Stimulated activated CD8-positive, alpha-beta memory T cell treated with anti-CD3 and anti-CD28 coated beads, Interleukin-2, amount 100 ng/mL, for 1 hour (primary cell): ENCODE measurements around the gene SELENOS.

Source experiments
- DNase-seq, 2 donors: peaks; one replicate each; pipeline ENCODE4 v3.0.0-alpha.2; 2020; ENCODE audit warnings: low read depth in 2 of 2

Gene SELENOS

DNA sequence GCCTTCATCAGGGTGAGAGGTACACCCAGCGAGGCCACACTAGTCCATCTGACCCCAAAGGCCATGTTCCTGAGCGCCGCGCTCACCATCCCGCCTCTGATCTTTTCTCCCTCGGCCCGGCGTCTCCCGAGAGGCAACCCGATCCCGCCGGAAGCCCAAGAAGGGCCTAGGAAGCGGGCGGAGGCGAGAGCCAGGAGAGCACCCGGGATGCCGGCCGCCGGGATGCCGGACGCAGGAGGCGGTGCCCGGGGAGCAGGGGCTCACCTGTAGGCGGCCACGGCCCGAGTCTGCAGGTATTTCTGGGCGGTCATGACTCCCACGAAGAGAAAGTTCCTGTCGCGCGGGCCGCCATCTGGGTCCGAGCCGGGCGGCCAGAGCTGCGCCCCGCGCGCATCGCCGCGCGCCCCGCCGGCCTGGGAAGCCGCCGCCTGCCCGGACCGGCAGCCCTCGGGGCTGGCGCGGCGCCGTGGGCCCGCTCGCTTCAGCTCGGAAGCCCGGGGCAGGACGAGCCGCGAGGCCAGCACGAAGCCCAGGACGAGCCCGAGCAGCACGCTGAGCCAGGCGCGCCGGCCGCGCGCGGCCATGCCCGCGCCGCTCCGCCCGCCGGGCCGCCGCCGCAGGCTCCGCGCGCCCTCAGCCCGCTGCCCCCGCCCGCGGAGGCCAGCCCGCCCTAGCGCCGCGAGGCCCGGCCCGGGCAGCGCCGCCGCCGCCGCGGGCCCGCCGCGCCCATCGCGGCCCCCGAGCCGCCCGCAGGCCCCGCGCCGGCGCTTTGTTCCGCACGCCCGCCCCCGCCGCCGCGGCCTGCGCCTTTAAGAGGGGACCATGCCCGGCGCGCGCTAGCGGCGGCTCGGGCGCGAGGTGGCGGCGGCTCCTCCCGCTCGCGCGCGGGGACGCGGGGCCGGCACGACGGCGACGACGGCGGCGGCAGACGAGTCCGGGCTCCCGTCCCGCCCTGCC is 26.1 kb downstream of the SELENOS start:
- DNase-seq = no peak

DNA sequence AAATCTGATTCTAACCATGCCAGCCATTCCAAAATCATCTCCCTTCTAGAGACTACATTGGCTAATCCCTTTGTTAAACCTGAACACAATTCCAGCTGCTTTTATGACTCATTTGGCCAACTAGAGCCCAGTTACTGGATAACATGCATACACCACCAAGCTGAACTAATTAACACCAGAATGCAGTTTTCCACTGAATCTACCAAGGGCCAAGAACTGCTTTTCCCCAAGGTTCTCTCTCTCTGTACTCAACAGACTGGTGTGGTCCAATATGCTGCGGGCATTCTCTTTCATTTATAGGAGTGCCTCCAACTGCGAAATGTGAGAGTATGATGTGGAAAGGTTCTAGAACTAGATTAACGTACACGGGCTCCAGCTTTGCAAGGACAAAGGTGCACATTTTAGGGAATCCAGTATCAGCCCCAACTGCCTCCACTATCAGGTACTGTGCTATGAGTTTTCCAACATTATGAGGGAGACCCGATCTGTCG is 26.9 kb downstream of the SELENOS start:
- no peak for DNase-seq

DNA sequence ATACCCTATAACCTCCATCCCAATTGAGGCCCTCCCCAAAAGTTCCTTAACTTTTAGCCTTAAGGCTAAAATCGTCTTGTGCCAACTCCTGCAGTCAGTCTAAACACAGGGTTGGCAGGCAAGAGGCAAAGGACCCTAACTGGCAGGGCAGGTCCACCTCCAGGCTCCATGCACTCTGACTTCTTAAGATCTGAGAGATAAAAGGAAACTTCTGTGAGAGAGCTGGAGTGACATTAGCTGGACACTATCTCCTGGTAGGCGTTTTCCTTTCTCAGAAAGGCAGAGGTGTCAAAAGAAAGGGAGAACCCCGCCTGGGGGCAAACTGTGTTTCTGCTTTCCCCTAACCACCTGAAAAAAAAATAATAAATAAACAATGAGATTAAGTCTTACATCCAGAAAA is 29.0 kb downstream of the SELENOS start:
- DNase-seq = no peak

DNA sequence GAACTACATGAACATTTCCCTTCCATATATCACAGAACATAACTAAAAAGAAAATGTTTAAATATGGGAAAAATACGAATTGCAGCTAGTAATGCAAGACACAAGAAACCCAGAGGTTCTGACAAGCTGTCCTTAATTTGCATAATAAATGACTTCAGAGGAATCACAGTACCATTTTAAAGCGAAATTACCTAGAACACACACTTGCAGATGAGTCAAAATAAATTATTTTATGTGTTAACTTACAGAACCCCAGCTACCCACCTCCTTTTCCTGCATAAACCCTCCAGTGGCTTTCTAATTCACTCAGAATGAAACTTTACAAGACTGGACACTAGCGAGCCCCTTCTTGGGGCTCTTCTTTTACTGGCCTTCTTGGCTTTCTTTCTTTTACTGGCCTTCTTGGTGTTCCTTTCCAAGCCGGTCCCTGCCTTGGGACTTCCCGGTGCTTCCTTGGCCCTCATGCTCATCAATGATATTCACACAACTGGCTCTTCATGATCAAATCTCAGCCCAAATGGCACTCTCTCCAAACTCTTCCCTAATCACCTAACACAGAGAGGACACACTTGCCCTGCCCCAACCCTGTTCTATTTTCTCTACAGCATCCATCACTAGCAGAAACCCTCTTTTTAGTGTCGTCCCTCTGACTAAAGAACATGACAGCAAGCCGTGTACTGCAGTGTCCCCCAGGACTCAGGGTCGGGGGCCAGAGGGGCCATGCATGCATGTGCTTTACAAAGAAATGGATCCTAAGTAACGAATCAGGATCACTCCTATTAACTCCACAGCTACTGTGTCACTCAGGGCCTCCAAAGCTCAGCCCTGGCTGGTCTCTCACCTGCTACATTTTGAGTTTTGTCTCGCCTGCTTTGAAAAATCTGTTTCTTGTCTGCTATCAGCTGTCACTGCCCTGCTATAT is 30.2 kb downstream of the SELENOS start:
- DNase-seq = no peak

DNA sequence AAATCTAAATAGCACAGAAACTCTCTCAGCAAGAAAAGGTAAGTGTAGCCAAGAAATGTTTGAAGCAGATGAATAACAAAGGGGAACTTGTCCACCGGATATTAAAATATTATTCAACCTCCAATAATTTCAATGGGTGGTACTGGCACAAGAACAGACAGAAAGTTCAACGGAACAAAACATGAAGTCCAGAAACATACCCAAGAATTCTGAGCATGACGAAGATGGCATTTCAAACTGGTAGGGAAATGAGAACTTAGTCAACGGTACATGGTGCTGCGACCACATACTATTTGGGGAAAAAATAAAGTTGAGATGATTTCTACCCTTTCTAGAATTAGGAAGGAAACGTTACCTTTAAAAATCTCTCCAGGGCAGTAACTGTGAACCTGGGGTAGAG is 30.9 kb downstream of the SELENOS start:
- DNase-seq = no peak

DNA sequence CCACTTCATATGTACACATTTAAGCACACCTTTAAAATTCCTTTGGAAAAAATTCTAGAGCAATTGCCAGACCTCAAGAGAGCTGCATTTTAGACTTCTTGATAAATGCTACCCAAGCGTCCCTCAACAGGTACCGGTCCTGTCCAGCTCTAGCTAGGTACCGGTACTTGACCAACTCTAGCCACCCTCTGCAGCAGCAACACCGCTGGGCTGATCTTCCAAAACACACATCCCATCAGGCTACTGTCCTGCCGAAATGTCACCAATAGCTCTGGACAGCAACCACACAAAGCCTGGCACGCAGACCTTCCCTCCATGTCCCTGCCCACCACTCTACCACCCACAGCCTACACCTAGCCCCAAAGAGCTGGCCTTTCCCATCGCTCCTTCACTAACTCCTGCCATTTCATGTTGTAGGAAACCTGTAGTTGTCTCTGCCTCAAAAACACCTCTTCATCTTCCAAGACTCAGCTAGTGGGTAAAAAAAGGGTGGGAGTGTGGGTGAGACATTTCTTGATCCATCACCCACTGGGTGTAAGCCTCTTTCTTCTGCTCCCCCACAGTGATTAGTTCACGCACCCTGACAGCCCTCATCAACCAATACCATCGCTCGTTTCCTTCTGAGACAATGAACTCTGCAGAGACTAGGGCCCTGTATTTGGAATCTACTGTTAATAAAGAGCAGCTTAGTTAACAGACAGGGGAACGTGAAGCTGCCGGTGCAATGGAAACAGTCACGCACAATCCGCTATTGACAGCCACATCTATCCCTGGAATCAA is 32.2 kb downstream of the SELENOS start:
- no peak for DNase-seq

DNA sequence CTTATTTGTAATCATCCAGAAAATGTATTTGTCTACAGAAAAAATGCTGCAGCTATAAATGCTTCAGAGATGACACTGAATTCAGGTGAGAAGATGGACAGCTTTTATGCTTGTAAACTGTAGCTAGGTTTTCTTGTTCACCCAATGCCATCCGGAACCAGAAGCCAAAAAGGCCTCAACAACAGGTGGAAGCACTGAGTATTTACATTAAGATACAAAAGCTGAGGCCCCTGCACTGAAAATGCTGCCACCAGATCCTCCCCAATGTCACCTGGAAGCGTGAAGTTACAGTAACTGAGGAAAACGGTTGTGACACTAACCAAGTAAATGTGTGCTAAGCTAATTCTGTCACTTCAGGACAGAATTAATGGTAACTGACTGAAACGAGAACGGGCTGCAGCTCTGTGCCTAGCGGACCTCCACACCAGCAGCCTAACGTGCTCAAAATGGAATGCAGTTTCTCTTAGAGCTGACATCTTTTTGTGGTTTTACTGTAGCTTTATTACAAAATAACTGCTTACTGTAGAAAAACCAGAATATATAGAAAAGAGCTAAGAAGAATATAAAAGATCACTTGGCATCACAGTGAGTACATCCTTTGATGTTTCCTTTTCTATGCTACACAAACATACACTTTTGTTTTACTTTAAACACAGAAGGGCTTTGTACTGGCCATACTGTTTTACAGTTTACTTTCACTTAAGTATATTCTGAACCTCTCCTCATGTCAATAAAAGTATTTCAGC is 33.1 kb downstream of the SELENOS start:
- no peak for DNase-seq

DNA sequence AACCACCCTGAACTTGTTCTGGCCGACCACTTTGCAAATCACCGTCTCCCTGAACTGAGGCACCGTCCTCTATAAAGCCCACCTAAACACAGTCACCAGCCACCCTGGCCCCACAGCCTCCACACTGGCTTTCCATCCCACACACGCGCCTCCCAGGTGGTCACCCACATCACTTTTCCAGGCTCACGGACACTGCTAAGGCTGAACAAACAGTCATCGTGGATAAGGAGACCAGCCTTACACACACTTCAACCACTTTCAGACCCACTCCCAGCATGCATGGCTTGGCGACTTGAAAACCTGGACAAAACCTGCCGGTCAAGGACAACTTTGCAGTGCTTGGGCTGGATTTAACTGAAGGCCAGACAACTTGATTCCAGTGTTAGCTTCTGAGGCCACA is 33.9 kb downstream of the SELENOS start:
- no peak for DNase-seq

DNA sequence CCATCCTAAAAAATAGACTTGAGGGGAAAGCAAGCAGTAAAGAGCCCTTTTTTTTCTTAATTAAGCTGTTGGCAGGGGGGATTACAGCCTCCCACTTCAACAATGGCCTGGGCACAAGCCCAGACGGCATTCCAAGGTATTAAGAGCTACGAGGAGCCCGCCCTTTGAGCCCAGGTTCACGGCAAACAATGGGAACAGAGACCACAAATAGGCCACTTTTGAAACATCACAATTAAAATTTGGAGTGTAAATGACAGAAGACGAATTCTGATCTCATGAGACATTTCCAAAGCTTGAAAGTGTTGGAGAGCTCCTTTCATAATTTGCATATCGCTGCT is 34.3 kb downstream of the SELENOS start:
- no peak for DNase-seq

DNA sequence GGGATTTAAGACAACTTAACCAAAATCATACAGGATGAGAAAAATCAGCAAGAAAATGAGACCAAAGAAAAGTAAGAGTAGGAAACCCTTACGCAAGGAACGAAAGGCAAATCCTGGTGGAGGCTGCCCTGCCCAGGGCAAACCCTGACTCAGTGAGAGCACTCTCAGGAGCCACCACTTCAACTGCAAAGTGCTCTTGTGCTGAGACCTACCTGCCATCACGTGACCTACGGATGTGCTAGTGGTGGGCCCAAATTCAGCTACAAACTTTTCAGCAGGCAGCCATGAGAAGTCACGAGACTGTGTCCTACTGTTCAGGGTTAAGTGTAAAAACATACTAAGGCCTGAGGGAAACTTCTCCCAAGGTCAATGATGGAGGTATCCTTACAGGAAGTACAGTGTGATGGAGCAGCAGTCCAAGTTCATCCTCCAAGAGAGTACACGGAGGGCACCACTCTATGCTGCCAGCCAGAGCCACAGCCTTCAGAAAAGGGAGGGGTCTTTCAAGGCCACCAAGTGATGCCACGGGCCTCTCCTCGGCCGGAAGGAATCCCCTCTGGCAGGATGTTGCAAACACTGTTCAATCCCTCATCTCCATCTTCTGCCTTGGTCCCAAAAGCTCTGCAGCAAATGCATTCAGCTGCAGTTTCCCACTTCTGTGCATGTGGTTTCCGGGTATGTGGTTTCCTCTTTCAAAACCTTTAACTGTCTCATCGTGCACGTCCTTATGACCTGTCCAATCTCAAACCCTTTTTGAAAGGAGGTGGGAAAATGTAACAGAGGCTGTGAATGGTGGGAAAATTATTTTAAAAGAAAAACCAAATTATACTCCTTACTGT is 34.9 kb downstream of the SELENOS start:
- peak; percentile 19 to 53 for DNase-seq

DNA sequence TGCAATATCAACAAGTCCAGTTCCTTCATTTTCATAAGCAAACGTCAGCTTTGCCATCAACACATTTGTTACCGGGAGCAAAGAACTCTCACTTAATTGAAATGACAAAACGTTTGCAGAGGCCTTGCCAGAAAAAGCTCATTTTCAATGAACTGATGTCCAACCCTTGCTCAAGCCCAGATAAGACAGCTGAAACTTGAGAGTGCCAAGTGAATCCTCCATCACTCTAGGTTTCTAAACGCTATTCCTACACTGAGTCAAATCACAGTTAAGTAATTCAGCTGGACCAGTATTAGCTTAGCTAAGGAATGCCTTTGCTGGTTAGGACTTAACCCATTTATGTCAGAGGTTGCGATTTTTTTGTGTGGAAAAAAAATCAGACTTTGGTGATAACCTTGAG is 36.9 kb downstream of the SELENOS start:
- DNase-seq = no peak

DNA sequence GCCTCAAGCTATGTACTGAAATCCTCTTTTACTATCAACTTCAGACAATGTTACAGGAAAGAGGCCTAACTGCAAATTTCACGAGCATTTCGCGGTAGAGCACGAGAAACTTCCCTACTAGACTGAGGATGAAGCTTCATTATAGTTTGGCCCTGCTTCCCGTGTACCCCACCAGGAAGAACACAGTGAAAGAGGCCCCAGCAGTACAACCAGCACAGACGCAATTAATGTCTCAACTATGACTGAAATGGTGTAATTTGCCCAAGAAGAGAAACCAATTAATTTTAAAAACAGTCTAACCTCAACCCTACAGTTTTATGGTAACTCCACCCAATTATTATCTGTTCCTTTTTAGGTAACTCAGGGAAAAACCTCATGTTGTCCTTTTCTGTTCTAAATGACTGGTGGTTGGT is 37.6 kb downstream of the SELENOS start:
- DNase-seq = no peak

DNA sequence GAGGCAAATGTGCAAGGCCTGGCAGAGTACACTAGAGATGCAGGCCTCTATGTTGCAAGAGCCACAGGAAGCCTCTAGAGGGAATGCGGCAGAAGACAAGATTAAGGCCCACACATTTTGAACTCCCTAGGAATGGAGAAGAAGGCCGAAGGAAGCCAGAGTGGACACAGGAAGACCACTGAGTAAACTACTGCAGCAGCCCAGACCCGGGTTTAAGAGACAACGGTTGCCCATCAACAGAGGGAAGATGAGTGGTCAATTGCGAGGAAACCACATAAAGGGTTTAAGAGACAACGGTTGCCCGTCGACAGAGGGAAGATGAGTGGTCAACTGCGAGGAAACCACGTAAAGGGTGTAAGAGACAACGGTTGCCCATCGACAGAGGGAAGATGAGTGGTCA is 40.0 kb downstream of the SELENOS start:
- no peak for DNase-seq

DNA sequence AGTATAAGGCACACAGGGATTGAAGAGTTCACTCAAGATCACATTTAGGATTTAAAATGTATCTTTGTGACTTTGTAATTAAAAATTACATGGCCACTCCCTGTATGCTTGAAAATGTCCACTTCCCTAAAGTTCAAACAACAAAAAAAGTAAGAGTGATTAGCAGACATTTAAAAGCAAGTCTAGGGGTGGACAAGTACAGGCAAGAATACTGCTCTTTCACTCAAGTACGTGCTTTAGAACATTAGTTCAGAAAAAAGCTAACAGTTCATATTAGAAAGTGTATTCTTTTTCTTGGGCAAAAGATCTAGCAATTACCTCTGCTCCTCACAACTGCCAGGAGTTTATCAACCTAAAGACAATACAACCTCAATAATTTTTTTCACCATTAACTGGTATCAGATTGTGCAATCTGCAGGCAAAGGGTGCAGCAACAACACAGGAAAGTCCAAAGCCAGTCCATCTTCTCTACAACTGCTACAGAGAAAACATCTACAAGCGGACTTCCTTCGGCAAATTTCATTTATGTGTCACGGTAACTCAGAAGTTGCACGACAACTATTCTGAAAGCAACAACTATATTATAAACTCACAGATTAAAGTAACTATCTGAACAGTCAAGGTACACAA is 43.5 kb downstream of the SELENOS start:
- no peak for DNase-seq

DNA sequence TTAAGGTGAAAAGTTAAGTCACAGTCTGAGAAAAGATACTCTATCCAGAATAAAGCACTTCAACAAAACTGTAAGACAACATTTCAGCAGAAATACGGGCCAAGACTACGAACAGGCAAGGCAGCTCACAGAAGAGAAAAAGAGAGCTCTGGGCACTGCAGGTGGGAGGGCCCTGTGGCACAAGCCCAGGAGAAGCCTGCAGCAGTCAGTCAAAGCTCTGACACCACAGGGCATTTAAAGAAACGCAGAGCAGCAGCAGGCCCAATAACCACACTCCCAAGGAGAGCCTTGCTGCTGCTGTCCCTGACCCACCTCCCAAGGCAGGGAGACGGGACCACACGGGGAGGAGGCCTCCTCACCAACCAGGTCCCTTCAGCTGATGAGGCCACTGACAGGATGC is 44.6 kb downstream of the SELENOS start:
- no peak for DNase-seq

DNA sequence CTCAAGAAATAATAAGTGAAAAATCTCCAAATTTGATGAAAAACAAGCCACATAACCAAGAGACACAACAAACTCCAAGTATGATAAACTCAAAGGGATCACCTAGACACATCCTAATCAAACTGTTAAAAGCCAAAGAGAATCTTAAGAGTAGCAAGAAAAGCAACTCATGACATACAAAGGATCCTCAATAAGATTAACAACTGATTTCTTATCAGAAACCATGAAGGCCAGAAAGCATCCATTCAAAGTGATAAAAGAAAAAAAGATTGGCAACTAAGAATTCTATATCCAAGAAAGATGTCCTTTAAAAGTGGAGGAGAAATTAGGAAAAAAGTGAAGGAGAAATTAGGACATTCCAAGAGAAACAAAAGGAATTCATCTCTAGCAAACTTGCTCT is 49.0 kb downstream of the SELENOS start:
- DNase-seq = no peak

DNA sequence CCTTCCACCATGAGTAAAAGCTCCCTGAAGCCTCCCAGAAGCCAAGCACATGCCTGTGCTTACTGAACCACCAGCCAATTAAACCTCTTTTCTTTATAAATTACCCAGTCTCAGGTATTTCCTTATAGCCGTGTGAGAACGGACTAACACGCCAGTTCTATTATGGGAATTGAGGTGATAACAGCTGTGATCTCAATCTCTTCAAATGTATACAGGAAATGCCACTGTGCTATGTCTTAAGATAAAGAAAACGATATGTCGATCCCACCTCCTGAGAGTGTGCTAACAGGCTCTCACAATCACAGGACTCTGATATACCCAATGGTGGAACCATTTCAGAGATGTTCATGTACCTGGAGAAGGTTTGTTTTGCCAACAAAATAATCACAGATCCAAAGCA is 51.6 kb downstream of the SELENOS start:
- no peak for DNase-seq
